SK-N-SH (cell line): ENCODE data around the gene USP2. TPM values are rescaled to one million over a fixed set of nuclear protein-coding genes. Genes with fewer than 3 reads are reported as not detected.
A peak's percentile ranks its signal among the peaks of the same experiment; 100 is the strongest.

Source experiments
- CTCF ChIA-PET: fragments of 300-600, 350-600 bp; formaldehyde crosslinking; extraction: SDS; loops from one replicate; lab custom pipeline; 2021; lab: Yijun Ruan, JAX
- POLR2A ChIA-PET: fragments of 350-600 bp; sonication (Branson Sonifier 250); formaldehyde crosslinking; extraction: SDS; loops from one replicate; lab custom pipeline; 2020; ENCODE audit warnings: antibody characterized with exemption, inconsistent platforms; lab: Yijun Ruan, JAX
- DNase-seq: peaks from one replicate; pipeline ENCODE4 v3.0.0; 2012
- H2AFZ ChIP-seq: fragments of 200-600 bp; sonication (generic); 2 replicates; pipeline ENCODE4 v1.8.1; 2016; ENCODE audit warnings: antibody characterized with exemption, mild to moderate bottlenecking, low read depth
- H3F3A ChIP-seq: fragments of 200-600 bp; sonication (generic); replicated peaks from 2 replicates; pipeline ENCODE3; 2016; ENCODE audit warnings: antibody characterized with exemption, mild to moderate bottlenecking; ENCODE audit not compliant: insufficient read depth
- H3K27ac ChIP-seq, 2 experiments: fragments of 200-500 bp in 1 of 2; fragments of 200-600 bp in 1 of 2; sonication (Bioruptor generic) in 1 of 2; sonication (generic), shearing (Covaris generic) in 1 of 2; 2 replicates each; pipeline versions ENCODE4 v1.5.1 to v1.6.1; 2014 to 2016; ENCODE audit warnings: low read depth in 2 of 2, inconsistent platforms in 1 of 2, low read length in 1 of 2, mild to moderate bottlenecking in 1 of 2, mixed read lengths in 1 of 2
- H3K27me3 ChIP-seq: fragments of 200-600 bp; sonication (generic), shearing (Covaris generic); 2 replicates; pipeline ENCODE4 v1.6.1; 2016; ENCODE audit warnings: mixed run types; ENCODE audit not compliant: insufficient read depth
- H3K36me3 ChIP-seq, 2 experiments: fragments of 200-500 bp in 1 of 2; fragments of 200-600 bp in 1 of 2; sonication (Bioruptor generic) in 1 of 2; sonication (generic) in 1 of 2; replicated peaks in 1 of 2; 2 replicates each; pipeline versions ENCODE3 to v1.5.1; 2014 to 2016; ENCODE audit warnings: low read length in 1 of 2, mild to moderate bottlenecking in 1 of 2; ENCODE audit not compliant: insufficient read depth in 2 of 2, control insufficient read depth in 1 of 2
- H3K4me1 ChIP-seq, 2 experiments: fragments of 200-500 bp in 1 of 2; fragments of 200-600 bp in 1 of 2; sonication (Bioruptor generic) in 1 of 2; sonication (generic), shearing (Covaris generic) in 1 of 2; 2 replicates each; pipeline versions ENCODE4 v1.5.1 to v1.6.1; 2014 to 2016; ENCODE audit warnings: low read depth in 1 of 2, low read length in 1 of 2, mixed run types in 1 of 2; ENCODE audit not compliant: insufficient read depth in 2 of 2, control insufficient read depth in 1 of 2
- H3K4me2 ChIP-seq: fragments of 200-600 bp; sonication (generic), shearing (Covaris generic); 2 replicates; pipeline ENCODE4 v1.6.1; 2017; ENCODE audit warnings: mixed run types
- H3K4me3 ChIP-seq, 2 experiments: fragments of 200-500 bp in 1 of 2; fragments of 200-600 bp in 1 of 2; sonication (Bioruptor generic) in 1 of 2; sonication (generic), shearing (Covaris generic) in 1 of 2; 2 replicates each; pipeline versions ENCODE4 v1.5.1 to v1.8.1; 2014 to 2016; ENCODE audit warnings: low read depth in 2 of 2, inconsistent platforms in 1 of 2, low read length in 1 of 2, mild to moderate bottlenecking in 1 of 2, mixed read lengths in 1 of 2, moderate library complexity in 1 of 2
- H3K79me2 ChIP-seq: fragments of 200-600 bp; sonication (generic); 2 replicates; pipeline ENCODE4 v1.8.1; 2017; ENCODE audit warnings: mild to moderate bottlenecking; ENCODE audit not compliant: insufficient read depth
- H3K9ac ChIP-seq: fragments of 200-600 bp; sonication (generic); 2 replicates; pipeline ENCODE4 v1.6.1; 2017; ENCODE audit warnings: mixed run types
- H3K9me2 ChIP-seq: fragments of 200-600 bp; sonication (generic); 2 replicates; pipeline ENCODE4 v1.6.1; 2017; ENCODE audit warnings: mixed run types
- H3K9me3 ChIP-seq: fragments of 200-600 bp; sonication (generic); 2 replicates; pipeline ENCODE4 v1.6.1; 2017; ENCODE audit warnings: mixed run types, mild to moderate bottlenecking, moderate library complexity
- H4K20me1 ChIP-seq: fragments of 200-600 bp; sonication (generic); 2 replicates; pipeline ENCODE4 v1.6.1; 2017; ENCODE audit warnings: mild to moderate bottlenecking, mixed run types; ENCODE audit not compliant: insufficient read depth
- FOXJ3 ChIP-seq: sonication (generic); formaldehyde crosslinking; IDR thresholded peaks from 2 replicates; pipeline ENCODE4 v1.5.1; 2020; ENCODE audit warnings: mild to moderate bottlenecking, missing genetic modification reagents
- JUND ChIP-seq: IDR thresholded peaks from 2 replicates; pipeline ENCODE4 v1.4.0; 2012
- MEF2A ChIP-seq: IDR thresholded peaks from 2 replicates; pipeline ENCODE4 v1.4.0; 2012; ENCODE audit warnings: low read depth, borderline replicate concordance
- NFIC ChIP-seq: IDR thresholded peaks from 2 replicates; pipeline ENCODE4 v1.4.0; 2012; ENCODE audit warnings: borderline replicate concordance
- RAD21 ChIP-seq: IDR thresholded peaks from 2 replicates; pipeline ENCODE4 v1.6.1; 2012; ENCODE audit warnings: mild to moderate bottlenecking, low read length
- SIN3A ChIP-seq: IDR thresholded peaks from 2 replicates; pipeline ENCODE4 v1.6.1; 2012; ENCODE audit warnings: low read depth, mild to moderate bottlenecking, low read length, moderate library complexity, borderline replicate concordance
- SMC3 ChIP-seq: IDR thresholded peaks from 2 replicates; pipeline ENCODE4 v1.6.1; 2012; ENCODE audit warnings: low read depth, low read length, improper control_type of control experiment
- TAF1 ChIP-seq: IDR thresholded peaks from 2 replicates; pipeline ENCODE4 v1.6.1; 2012; ENCODE audit warnings: low read depth, mild to moderate bottlenecking, low read length, moderate library complexity, borderline replicate concordance
- WGBS: methylation state at CpG from one replicate; pipeline ENCODE4 v1.1.6; 2017; ENCODE audit warnings: low lambda C conversion rate; 5-methylcytosine and 5-hydroxymethylcytosine counted together
- polyA plus RNA-seq, 3 experiments: library from polyadenylated mRNA; depleted of rRNA; stranded (reverse); fragments of >200 nt; gene quantifications; 2 replicates each; pipeline ENCODE4 v1.2.3, GENCODE V29; 2012
- TF ChIP-seq, protein P1 (sequence below): IDR thresholded peaks from 2 replicates; pipeline ENCODE4 v1.4.0; 2012; ENCODE audit warnings: low read depth, borderline replicate concordance
- TF ChIP-seq, protein P2 (sequence below): IDR thresholded peaks from 2 replicates; pipeline ENCODE4 v1.4.0; 2012; ENCODE audit warnings: low read depth
- TF ChIP-seq, protein P3 (sequence below): fragments of 200-600 bp; sonication (generic); IDR thresholded peaks from 2 replicates; pipeline ENCODE4 v1.6.1; 2017; ENCODE audit warnings: antibody characterized with exemption, mild to moderate bottlenecking, moderate library complexity

USP2 gene
- polyA plus RNA-seq, 1 of the 3 experiments (the other 2 are of a cell fraction), result 0.97 TPM

DNA sequence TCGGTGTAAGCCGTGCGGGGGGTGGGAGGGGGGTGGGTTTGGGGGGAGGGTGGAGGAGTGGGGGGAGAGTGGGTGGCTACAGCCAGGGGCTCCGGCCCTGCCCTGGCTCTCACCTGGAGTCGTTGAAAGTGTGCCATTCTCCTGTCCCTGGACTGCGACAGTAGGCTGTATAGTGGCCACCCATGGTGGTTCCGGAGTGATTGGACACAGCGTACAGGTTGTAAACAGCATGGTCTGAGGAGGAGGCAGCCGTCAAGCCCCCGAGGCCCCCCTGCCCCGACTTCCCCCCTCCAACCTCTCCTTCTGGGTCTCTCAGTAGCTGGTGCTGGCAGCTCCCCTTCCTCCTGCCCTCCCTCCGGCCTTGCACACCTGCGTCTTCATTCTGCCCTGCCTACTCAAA is 24.4 kb downstream of the USP2 start:
- H3K4me1 ChIP-seq, result peaks cover 13 to 26% of the 10 kb centered on the region in 2 experiments; a peak in 3 of 4 replicates

DNA sequence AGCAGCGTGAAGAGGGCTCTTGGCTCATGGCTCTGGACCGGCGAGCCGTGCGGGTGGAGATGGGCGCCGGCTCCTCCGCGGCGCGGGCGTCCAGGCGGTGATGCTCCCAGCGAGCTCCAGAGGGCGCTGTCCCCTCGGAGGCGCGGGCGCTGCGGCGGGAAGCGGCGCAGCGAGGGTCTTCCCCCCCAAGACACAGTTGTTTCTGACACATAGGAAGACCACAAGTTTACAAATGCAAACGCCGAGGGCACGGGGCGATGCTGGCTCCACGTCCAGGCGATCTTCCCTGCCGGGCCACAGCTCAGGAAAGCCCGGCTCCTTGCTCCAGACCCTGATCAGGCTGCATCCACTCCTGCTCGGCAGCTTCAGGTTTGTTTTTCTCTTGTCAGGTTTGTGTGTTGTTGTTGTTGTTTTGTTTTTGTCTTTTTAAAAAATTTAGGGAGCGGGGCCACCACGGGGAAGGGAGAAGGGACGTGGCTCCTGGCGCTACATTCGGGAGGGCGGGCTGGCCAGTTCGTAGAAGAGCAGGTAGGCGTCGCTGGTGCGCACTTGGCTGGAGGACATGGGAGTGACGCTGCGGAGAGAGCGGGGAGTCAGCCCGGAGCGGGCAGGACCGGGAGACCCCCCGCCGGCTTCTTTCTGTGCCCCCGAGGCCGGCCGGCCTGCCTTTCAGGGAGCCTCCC is 25.0 kb downstream of the USP2 start:
- Histone ChIP-seq H3K9me2 (no peaks in the 10 kb centered on the region), H3K27me3 (no peaks in the 10 kb centered on the region), H3K4me3 (peak overlapping the region; percentile 42 to 79), H4K20me1 (no peaks in the 10 kb centered on the region), H3K9me3 (no peaks in the 10 kb centered on the region), H3K4me2 (peak overlapping the region; percentile 92), H3F3A (peaks cover 10% of the 10 kb centered on the region), H3K36me3 (peaks cover 0 to 3% of the 10 kb centered on the region in 2 experiments), H3K9ac (0 out of 2 replicates have a peak overlapping the region, but pooled peaks have one; percentile 33), H3K27ac (peak overlapping the region in 1 of 2 experiments; percentile 26; a peak in 1 of 4 replicates), H2AFZ (peak overlapping the region; percentile 96), H3K4me1 (peaks cover 8 to 22% of the 10 kb centered on the region in 2 experiments; a peak in 3 of 4 replicates)
- POLR2A ChIA-PET, result interaction anchor here (2.4 kb wide), 1 partner anchor 18 kb away, joined by 9 read pairs; no protein-coding TSS in a partner anchor
- DNase-seq, result peak; percentile 95
- CTCF ChIA-PET, result interaction anchor here (0.6 to 5.1 kb wide), 54 partner anchors 8 to 762 kb away, joined by 3 to 308 read pairs (median 4); partner anchors contain the start of genes C1QTNF5, C2CD2L, MCAM and MFRP
- TF ChIP-seq, protein P1, sequence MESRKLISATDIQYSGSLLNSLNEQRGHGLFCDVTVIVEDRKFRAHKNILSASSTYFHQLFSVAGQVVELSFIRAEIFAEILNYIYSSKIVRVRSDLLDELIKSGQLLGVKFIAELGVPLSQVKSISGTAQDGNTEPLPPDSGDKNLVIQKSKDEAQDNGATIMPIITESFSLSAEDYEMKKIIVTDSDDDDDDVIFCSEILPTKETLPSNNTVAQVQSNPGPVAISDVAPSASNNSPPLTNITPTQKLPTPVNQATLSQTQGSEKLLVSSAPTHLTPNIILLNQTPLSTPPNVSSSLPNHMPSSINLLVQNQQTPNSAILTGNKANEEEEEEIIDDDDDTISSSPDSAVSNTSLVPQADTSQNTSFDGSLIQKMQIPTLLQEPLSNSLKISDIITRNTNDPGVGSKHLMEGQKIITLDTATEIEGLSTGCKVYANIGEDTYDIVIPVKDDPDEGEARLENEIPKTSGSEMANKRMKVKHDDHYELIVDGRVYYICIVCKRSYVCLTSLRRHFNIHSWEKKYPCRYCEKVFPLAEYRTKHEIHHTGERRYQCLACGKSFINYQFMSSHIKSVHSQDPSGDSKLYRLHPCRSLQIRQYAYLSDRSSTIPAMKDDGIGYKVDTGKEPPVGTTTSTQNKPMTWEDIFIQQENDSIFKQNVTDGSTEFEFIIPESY, result no peak
- TF ChIP-seq, protein P2, sequence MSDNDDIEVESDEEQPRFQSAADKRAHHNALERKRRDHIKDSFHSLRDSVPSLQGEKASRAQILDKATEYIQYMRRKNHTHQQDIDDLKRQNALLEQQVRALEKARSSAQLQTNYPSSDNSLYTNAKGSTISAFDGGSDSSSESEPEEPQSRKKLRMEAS, result no peak
- no peak for TF ChIP-seq JUND
- no peak for TF ChIP-seq TAF1
- TF ChIP-seq SIN3A, result no peak
- peak; percentile 78 for TF ChIP-seq RAD21
- TF ChIP-seq, protein P3, sequence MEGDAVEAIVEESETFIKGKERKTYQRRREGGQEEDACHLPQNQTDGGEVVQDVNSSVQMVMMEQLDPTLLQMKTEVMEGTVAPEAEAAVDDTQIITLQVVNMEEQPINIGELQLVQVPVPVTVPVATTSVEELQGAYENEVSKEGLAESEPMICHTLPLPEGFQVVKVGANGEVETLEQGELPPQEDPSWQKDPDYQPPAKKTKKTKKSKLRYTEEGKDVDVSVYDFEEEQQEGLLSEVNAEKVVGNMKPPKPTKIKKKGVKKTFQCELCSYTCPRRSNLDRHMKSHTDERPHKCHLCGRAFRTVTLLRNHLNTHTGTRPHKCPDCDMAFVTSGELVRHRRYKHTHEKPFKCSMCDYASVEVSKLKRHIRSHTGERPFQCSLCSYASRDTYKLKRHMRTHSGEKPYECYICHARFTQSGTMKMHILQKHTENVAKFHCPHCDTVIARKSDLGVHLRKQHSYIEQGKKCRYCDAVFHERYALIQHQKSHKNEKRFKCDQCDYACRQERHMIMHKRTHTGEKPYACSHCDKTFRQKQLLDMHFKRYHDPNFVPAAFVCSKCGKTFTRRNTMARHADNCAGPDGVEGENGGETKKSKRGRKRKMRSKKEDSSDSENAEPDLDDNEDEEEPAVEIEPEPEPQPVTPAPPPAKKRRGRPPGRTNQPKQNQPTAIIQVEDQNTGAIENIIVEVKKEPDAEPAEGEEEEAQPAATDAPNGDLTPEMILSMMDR, result peak; percentile 96
- TF ChIP-seq NFIC, result peak; percentile 78
- TF ChIP-seq SMC3, result peak; percentile 89
- no peak for TF ChIP-seq MEF2A
- no peak for TF ChIP-seq FOXJ3 (CRISPR knock-in tag)
- TF ChIP-seq, all 33 proteins: peak for 4
- 1% methylated on average over 18 of the region's 54 CpGs for WGBS
- H3K79me2 ChIP-seq, result no peaks in the 10 kb centered on the region

More for the DNA sequence above, 24.4 kb downstream of the USP2 start:
- Histone ChIP-seq H3K4me3 (peak overlapping the region; percentile 42 to 79; a peak in 3 of 4 replicates), H3K79me2 (no peaks in the 10 kb centered on the region), H3K4me2 (peak overlapping the region; percentile 92; the same call in 1 of the 2 replicates), H3K36me3 (peaks cover 0 to 3% of the 10 kb centered on the region in 2 experiments), H3K9ac (no peak overlapping the region), H3F3A (peaks cover 16% of the 10 kb centered on the region)
- POLR2A ChIA-PET, result interaction anchor here (2.4 kb wide), 1 partner anchor 17 kb away, joined by 9 read pairs; no protein-coding TSS in a partner anchor
- DNase-seq, result no peak
- CTCF ChIA-PET, result interaction anchor here (0.6 to 5.1 kb wide), 38 partner anchors 8 to 761 kb away, joined by 3 to 308 read pairs (median 6); partner anchors contain the start of genes C1QTNF5, C2CD2L, MCAM and MFRP
- TF ChIP-seq TAF1, result no peak
- TF ChIP-seq, all 33 proteins: peak for 0
- Histone ChIP-seq H3K9me3 (no peaks in the 10 kb centered on the region), H4K20me1 (no peaks in the 10 kb centered on the region), H3K27ac (no peak overlapping the region), H2AFZ (no peak overlapping the region), H3K9me2 (no peaks in the 10 kb centered on the region), H3K27me3 (no peaks in the 10 kb centered on the region)
- WGBS, result 35% methylated on average over 6 of the region's 13 CpGs
